ENCODE results near the gene TOX3. TPM values are rescaled to one million over a fixed set of nuclear protein-coding genes. Genes with fewer than 3 reads are reported as not detected.

The TOX3 gene
- total RNA-seq, 1 experiment from 2014 or later, result 20.2 TPM

DNA sequence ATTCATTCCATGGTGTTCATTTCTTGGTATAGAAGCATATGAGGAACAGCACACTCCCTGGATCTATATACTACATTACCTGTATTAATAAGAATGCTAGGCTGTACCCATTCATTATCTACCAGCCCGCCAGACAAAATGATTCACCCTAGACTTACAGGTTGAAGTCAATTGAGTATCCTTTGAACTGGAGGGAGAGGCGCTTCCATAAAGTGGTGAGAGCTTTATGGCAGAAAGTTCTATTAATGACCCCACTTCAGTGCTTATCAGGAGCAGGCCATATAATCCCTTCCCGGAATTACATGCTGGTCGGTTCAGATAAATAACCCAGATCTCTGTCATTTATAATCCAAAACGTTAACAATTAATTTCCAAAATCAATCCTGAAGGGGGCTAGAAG lies 44.5 kb upstream of the TOX3 start (continued):
- no peak for TF ChIP-seq ATF2 (CRISPR knock-in tag; IDR thresholded peaks at IDR 0.05; ENCODE audit: borderline replicate concordance, low read depth)
- TF ChIP-seq, protein P1, sequence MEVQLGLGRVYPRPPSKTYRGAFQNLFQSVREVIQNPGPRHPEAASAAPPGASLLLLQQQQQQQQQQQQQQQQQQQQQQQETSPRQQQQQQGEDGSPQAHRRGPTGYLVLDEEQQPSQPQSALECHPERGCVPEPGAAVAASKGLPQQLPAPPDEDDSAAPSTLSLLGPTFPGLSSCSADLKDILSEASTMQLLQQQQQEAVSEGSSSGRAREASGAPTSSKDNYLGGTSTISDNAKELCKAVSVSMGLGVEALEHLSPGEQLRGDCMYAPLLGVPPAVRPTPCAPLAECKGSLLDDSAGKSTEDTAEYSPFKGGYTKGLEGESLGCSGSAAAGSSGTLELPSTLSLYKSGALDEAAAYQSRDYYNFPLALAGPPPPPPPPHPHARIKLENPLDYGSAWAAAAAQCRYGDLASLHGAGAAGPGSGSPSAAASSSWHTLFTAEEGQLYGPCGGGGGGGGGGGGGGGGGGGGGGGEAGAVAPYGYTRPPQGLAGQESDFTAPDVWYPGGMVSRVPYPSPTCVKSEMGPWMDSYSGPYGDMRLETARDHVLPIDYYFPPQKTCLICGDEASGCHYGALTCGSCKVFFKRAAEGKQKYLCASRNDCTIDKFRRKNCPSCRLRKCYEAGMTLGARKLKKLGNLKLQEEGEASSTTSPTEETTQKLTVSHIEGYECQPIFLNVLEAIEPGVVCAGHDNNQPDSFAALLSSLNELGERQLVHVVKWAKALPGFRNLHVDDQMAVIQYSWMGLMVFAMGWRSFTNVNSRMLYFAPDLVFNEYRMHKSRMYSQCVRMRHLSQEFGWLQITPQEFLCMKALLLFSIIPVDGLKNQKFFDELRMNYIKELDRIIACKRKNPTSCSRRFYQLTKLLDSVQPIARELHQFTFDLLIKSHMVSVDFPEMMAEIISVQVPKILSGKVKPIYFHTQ (CRISPR knock-in tag; IDR thresholded peaks at IDR 0.05), result no peak
- TF ChIP-seq, protein P2, sequence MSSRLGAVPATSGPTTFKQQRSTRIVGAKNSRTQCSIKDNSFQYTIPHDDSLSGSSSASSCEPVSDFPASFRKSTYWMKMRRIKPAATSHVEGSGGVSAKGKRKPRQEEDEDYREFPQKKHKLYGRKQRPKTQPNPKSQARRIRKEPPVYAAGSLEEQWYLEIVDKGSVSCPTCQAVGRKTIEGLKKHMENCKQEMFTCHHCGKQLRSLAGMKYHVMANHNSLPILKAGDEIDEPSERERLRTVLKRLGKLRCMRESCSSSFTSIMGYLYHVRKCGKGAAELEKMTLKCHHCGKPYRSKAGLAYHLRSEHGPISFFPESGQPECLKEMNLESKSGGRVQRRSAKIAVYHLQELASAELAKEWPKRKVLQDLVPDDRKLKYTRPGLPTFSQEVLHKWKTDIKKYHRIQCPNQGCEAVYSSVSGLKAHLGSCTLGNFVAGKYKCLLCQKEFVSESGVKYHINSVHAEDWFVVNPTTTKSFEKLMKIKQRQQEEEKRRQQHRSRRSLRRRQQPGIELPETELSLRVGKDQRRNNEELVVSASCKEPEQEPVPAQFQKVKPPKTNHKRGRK (CRISPR knock-in tag; IDR thresholded peaks at IDR 0.05; ENCODE audit: borderline replicate concordance), result no peak
- no peak for TF ChIP-seq ZNF138 (CRISPR knock-in tag; conservative IDR thresholded peaks at IDR 0.05)
- no peak for TF ChIP-seq STAT6 (CRISPR knock-in tag; conservative IDR thresholded peaks at IDR 0.05; ENCODE audit: low read depth)

DNA sequence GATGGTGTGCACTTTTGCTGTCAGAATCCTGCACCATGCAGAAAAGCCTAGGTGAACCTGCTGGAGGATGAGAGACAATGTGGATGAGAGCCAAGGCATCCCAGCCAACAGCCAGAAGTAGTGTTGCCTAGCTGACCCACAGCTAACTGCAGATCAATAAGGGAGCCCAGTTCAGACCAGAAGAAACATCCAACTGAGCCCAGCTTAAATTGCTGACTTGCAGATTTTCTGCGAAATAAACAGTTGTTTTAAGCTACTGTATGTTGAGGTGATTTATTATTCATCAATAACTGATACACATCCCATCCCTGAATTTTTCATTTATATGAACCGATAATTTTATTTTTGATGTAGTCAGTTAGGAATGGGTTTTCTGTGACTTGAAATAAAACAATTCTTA lies 39.2 kb upstream of the TOX3 start:
- DNase-seq (ENCODE audit: low spot score), result no peak
- Mint-ChIP-seq H3K4me1 (no peaks in the 10 kb centered on the region), H3K4me3 (no peak overlapping the region), H3K9me3 (peaks cover 17% of the 10 kb centered on the region), H3K27ac (no peak overlapping the region), H3K27me3 (ENCODE audit: low read depth) (no peaks in the 10 kb centered on the region), H3K36me3 (no peaks in the 10 kb centered on the region; the same call in 1 of the 2 replicates)
- ChIA-PET CTCF (no interaction called here), POLR2A (no interaction called here)
- no peak for TF ChIP-seq SP1 (CRISPR knock-in tag; conservative IDR thresholded peaks at IDR 0.05)
- no peak for TF ChIP-seq NFATC4 (CRISPR knock-in tag; IDR thresholded peaks at IDR 0.05)
- no peak for TF ChIP-seq CDX4 (CRISPR knock-in tag; IDR thresholded peaks at IDR 0.05; ENCODE audit: borderline replicate concordance)
- TF ChIP-seq RORB (CRISPR knock-in tag; IDR thresholded peaks at IDR 0.05), result no peak
- TF ChIP-seq ELF4 (CRISPR knock-in tag; IDR thresholded peaks at IDR 0.05; ENCODE audit: low read depth), result no peak
- TF ChIP-seq ZNF263 (CRISPR knock-in tag; IDR thresholded peaks at IDR 0.05; ENCODE audit: low read depth), result no peak
- TF ChIP-seq EMX1 (CRISPR knock-in tag; IDR thresholded peaks at IDR 0.05), result no peak
- no peak for TF ChIP-seq ZMAT4 (CRISPR knock-in tag; IDR thresholded peaks at IDR 0.05)
- TF ChIP-seq FOXJ3 (CRISPR knock-in tag; IDR thresholded peaks at IDR 0.05; ENCODE audit: borderline replicate concordance), result no peak
- ATAC-seq, result no peak

Measured in WTC11 (cell line).